ENCODE measurements around the gene NPAS1. TPM values are rescaled to one million over a fixed set of nuclear protein-coding genes. Genes with fewer than 3 reads are reported as not detected.

NPAS1 gene
- total and polyA plus RNA-seq, 2 of the 13 experiments (the other 11 are each of a cell fraction or from before 2014, with no cell fraction given) = 0.35 to 2.9 TPM

DNA sequence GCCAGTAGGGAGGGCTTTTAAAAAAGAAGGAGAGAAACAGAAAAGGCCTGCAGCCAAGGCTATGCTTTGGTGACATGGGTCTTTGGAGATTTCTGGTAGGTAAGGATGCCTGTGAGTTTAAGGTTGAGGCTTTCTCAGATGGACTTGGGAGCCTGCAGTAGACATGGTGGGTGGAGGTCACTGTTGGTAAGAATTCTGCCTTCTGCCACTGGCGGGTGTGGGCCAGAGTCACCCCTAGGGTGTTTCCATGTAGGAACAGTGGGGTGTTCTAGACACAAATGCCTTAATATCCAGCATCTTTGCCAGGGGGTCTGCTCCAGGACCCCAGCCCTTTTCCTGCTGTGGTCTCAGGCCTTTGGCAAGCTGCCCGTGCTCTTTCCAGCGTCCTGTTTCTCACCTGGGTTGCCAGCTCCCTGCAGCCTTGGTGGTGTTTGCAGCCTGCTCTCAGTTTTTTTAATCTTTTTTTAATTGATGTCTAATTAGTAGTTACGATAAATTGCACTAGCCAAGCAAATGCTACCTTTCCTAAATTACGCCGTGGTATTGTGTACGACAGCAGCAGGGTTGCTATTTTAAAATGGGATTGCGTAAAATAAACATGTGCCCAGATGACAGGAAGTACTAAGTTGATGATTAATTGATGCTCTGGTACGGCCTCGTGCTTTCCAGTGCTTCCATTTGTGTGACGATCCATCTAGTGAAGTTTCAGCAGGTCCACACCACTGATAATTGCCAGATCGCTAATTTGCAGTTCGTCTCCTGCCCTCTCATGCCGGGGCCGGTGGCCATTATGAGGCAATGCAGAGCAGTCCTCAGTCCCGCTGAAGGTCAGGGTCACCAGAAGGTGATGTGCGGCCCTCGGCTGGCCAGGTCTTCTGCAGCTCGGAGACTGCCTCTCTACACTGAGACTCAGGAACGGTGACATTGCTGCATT is 35.3 kb upstream of the NPAS1 start (continued):
- peak; percentile 50; the same call in 1 of the 2 replicates for TF ChIP-seq ZSCAN31 (CRISPR knock-in tag; IDR thresholded peaks at IDR 0.05; ENCODE audit: low read depth)
- TF ChIP-seq ZSCAN12 (CRISPR knock-in tag; IDR thresholded peaks at IDR 0.05) = peak; percentile 38; the same call in 1 of the 2 replicates
- TF ChIP-seq, protein P1, sequence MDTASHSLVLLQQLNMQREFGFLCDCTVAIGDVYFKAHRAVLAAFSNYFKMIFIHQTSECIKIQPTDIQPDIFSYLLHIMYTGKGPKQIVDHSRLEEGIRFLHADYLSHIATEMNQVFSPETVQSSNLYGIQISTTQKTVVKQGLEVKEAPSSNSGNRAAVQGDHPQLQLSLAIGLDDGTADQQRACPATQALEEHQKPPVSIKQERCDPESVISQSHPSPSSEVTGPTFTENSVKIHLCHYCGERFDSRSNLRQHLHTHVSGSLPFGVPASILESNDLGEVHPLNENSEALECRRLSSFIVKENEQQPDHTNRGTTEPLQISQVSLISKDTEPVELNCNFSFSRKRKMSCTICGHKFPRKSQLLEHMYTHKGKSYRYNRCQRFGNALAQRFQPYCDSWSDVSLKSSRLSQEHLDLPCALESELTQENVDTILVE (CRISPR knock-in tag; IDR thresholded peaks at IDR 0.05) = peak; percentile 81
- TF ChIP-seq ZNF790 (CRISPR knock-in tag; IDR thresholded peaks at IDR 0.05; ENCODE audit: borderline replicate concordance) = no peak
- TF ChIP-seq ZNF614 (CRISPR knock-in tag; IDR thresholded peaks at IDR 0.05; ENCODE audit: borderline replicate concordance) = 0 out of 2 replicates have a peak, but pooled peaks have one; percentile 63
- TF ChIP-seq NR2F1 (CRISPR knock-in tag; IDR thresholded peaks at IDR 0.05) = peak in 1 of 2 experiments; percentile 43; a peak in 1 of 4 replicates
- TF ChIP-seq CBX2 (IDR thresholded peaks at IDR 0.05; ENCODE audit: low read depth, low read length) = no peak
- no peak for TF ChIP-seq CBX2 (CRISPR knock-in tag; IDR thresholded peaks at IDR 0.05; ENCODE audit: low read depth)
- TF ChIP-seq, protein P2, sequence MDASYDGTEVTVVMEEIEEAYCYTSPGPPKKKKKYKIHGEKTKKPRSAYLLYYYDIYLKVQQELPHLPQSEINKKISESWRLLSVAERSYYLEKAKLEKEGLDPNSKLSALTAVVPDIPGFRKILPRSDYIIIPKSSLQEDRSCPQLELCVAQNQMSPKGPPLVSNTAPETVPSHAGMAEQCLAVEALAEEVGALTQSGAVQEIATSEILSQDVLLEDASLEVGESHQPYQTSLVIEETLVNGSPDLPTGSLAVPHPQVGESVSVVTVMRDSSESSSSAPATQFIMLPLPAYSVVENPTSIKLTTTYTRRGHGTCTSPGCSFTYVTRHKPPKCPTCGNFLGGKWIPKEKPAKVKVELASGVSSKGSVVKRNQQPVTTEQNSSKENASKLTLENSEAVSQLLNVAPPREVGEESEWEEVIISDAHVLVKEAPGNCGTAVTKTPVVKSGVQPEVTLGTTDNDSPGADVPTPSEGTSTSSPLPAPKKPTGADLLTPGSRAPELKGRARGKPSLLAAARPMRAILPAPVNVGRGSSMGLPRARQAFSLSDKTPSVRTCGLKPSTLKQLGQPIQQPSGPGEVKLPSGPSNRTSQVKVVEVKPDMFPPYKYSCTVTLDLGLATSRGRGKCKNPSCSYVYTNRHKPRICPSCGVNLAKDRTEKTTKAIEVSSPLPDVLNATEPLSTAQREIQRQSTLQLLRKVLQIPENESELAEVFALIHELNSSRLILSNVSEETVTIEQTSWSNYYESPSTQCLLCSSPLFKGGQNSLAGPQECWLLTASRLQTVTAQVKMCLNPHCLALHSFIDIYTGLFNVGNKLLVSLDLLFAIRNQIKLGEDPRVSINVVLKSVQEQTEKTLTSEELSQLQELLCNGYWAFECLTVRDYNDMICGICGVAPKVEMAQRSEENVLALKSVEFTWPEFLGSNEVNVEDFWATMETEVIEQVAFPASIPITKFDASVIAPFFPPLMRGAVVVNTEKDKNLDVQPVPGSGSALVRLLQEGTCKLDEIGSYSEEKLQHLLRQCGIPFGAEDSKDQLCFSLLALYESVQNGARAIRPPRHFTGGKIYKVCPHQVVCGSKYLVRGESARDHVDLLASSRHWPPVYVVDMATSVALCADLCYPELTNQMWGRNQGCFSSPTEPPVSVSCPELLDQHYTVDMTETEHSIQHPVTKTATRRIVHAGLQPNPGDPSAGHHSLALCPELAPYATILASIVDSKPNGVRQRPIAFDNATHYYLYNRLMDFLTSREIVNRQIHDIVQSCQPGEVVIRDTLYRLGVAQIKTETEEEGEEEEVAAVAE (CRISPR knock-in tag; IDR thresholded peaks at IDR 0.05; ENCODE audit: borderline replicate concordance) = peak; percentile 42; the same call in 1 of the 2 replicates
- TF ChIP-seq ZNF629 (CRISPR knock-in tag; conservative IDR thresholded peaks at IDR 0.05) = peak; percentile 21; the same call in 1 of the 2 replicates
- no peak; the same call in 1 of the 2 replicates for TF ChIP-seq ZNF160 (CRISPR knock-in tag; IDR thresholded peaks at IDR 0.05)
- peak; percentile 93 for TF ChIP-seq ZNF501 (CRISPR knock-in tag; IDR thresholded peaks at IDR 0.05)
- TF ChIP-seq ZMYM4 (CRISPR knock-in tag; IDR thresholded peaks at IDR 0.05) = peak; percentile 73
- TF ChIP-seq KMT2B (CRISPR knock-in tag; IDR thresholded peaks at IDR 0.05) = peak; percentile 38; the same call in 1 of the 2 replicates
- TF ChIP-seq HOXA7 (CRISPR knock-in tag; IDR thresholded peaks at IDR 0.05) = no peak
- TF ChIP-seq, protein P3, sequence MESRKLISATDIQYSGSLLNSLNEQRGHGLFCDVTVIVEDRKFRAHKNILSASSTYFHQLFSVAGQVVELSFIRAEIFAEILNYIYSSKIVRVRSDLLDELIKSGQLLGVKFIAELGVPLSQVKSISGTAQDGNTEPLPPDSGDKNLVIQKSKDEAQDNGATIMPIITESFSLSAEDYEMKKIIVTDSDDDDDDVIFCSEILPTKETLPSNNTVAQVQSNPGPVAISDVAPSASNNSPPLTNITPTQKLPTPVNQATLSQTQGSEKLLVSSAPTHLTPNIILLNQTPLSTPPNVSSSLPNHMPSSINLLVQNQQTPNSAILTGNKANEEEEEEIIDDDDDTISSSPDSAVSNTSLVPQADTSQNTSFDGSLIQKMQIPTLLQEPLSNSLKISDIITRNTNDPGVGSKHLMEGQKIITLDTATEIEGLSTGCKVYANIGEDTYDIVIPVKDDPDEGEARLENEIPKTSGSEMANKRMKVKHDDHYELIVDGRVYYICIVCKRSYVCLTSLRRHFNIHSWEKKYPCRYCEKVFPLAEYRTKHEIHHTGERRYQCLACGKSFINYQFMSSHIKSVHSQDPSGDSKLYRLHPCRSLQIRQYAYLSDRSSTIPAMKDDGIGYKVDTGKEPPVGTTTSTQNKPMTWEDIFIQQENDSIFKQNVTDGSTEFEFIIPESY (CRISPR knock-in tag; IDR thresholded peaks at IDR 0.05) = peak; percentile 54; the same call in 1 of the 2 replicates
- peak; percentile 82 for TF ChIP-seq KAT8 (CRISPR knock-in tag; IDR thresholded peaks at IDR 0.05)
- no peak for TF ChIP-seq ZNF558 (CRISPR knock-in tag; IDR thresholded peaks at IDR 0.05; ENCODE audit: borderline replicate concordance)
- TF ChIP-seq THAP11 (CRISPR knock-in tag; IDR thresholded peaks at IDR 0.05) = peak; percentile 87
- peak; percentile 81; the same call in 1 of the 2 replicates for TF ChIP-seq ZNF350 (CRISPR knock-in tag; IDR thresholded peaks at IDR 0.05; ENCODE audit: borderline replicate concordance, low read depth)
- no peak for TF ChIP-seq ZNF296 (CRISPR knock-in tag; conservative IDR thresholded peaks at IDR 0.05)
- no peak for TF ChIP-seq ZNF468 (CRISPR knock-in tag; IDR thresholded peaks at IDR 0.05)
